ENCODE data around the gene FABP7.
"Not testable (repeated sequence)": the region's sequence is repeated elsewhere in the genome, so short reads cannot be mapped to it uniquely, and the experiment has no call there.

FABP7 gene

DNA sequence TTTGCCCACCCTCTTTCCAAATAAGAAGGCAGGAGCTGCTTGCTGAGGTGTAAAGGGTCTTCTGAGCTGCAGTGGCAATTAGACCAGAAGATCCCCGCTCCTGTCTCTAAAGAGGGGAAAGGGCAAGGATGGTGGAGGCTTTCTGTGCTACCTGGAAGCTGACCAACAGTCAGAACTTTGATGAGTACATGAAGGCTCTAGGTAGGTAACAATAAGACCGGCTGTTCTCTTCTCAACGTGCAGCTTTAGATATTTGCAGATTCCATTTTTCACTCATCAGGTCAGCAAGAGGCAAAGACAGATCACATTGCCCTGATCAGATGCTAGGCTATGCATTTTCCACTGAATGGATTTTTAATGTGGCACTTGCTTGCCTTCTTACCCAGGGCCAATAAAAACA, at the start of gene FABP7:
TSS of gene FABP7 (plus strand) at position 50 of the 400 bp plus-strand sequence. CDS start at position 129, 79 bp downstream.
- DNase-seq, result no peak

DNA sequence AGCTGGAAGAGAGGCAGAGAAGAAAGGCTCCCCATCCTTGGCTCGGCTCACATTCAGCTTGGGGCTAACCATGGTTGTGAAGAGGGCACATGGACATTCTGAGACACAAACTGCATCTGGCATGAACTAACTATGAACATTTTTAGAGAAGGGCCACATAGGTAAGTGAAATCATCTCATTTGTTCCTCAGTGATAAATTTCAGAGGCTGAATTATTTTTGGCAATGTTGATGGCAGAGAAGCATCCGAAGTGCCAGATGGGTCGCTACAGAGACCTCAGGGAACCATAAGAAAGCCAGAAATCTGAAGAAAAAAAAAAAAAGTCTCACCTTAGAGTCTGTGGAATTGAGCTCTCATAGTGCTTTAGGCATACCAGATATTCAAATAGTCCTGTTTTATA, 49.2 kb upstream of the FABP7 start:
- no peak for DNase-seq

DNA sequence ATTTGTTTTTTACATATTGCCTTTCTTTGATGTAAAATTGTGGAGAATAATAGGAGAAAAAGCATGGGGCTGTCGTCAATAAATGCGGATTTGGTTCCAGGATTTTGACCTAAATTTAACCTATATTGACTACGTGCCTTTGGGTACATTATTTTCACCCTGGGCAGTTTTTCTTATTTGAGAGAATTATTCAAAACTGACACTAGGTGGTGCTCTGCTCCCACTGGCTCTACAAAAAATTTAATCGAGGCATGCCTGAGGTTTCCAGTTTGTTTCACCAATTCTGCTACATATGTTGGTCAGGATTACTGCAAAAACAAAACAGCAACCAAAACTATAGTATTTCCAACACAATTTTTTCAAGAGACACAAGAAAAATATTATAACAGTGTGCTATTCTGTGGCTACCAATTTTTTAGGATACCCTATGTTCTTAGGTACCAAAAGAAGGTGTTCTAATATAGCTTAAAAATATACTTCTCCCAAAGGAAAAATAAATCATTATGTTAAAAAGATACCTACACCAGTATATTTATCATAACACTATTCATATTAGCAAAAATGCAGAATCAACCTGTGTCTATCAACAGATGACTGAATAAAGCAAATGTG, 48.6 kb upstream of the FABP7 start:
- peak; percentile 29 for DNase-seq

DNA sequence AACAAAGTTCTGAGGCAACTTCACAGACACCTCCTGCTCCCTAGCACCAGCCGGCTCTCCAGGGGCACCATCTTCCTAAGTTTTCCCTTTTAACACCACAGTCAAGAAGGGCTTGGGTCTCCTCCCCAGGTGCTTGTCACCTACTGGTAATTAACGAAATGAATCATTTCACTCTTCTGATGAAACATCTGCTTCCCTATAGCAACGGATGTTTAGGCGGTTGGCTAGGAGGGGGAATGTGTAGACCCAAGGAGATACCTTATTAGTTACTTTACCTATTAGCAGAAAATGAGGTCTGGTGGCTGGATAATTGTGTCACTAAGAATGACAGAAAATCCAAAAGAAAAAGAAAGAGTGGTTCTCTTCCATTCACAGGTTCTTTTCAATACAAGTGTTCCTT, 46.3 kb upstream of the FABP7 start:
- DNase-seq, result no peak

DNA sequence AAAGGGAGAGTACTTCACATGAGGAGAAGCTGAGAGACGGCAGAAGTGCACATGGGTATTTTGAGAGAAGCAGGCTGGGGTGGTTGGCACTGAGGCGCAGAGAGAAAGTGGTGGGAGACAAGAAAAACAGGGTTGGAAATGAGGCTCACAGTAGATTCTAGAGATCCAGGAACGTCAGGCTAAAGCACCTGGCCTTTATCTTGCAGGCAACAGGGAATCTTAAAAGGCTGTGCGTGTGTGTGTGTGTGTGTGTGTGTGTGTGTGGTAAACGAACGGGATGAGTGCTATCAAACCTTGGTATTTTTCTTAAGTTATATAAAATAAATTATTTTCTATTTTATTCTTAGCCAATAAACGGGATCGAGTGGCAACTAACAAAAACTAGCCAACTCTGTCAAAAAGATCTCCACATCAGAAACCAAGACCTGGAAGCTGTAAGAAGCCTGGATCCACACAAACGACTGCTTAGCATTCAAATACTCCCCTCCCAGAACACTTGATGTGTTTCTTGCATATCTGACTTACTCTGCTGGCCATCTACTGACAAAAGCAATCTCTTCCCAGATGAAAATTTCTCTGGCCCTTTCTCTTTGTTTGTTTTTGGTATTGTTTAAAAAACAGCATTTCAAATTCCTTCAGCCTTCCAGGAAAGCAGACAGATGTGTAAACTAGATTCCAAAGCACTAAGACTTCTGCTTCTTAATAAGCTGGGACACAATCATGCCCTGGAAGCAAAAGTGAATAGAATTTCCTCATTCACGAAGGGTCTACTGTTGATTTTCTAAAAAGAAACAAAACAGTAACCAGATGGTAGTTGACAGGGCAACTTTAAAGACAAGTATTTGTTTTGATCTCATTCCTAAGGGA, 44.8 kb upstream of the FABP7 start:
- no peak for DNase-seq

DNA sequence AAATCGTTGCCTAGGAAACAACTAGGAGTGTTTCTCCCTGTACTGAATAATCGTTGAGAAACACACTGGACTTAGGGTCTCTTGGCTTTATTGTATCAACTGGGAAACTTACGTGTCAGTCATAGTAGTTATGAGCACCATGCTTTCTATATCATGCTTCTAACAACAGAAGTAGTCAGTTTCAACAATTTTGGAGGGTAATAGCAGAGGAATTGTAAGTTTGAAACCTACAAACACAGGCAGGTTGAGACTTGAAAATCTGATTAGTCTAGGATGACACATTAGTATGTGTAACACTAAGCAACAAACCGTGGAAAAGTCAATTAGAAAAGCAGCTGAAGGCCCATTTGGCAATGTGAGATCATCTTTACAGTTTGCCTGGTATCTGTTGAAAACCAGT, 43.9 kb upstream of the FABP7 start:
- peak; percentile 39 for DNase-seq

DNA sequence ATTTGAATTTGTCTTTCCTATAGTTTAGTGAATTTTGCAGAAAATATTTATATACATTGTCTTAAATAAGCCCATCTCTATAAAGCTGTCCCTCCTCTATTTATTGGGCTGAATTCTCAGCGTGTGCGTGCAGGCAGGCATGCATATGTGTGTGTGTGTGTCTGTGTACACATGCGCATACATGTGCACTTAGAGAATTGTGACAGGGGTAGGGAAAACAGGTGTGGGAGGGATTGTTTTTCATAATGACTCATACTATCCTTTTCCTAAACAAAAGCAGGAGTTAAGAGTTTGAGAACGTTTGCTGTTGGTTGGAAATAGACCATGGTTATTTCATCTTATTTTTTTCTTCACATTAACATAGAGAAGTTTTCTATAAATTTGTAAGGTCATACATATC, 43.4 kb upstream of the FABP7 start:
- peak; percentile 39 for DNase-seq

DNA sequence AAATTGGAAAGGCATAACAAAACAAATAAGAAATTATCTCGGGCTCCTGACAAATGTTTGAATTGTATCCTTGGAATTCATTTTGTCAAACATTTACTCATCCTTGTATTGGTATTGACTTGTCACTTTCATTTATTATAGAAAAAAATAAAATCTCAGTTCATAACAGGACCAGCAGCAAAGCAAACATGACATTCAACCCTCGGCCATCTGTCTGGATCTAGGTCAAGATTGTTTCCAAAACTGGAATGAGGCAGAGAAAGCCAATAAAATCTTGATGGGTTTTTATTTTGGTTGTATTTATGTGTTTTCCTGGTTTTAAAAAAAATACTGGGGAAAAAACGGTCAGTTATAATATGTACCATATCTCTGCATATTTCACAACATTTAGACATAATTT, 42.9 kb upstream of the FABP7 start:
- peak; percentile 36 for DNase-seq

DNA sequence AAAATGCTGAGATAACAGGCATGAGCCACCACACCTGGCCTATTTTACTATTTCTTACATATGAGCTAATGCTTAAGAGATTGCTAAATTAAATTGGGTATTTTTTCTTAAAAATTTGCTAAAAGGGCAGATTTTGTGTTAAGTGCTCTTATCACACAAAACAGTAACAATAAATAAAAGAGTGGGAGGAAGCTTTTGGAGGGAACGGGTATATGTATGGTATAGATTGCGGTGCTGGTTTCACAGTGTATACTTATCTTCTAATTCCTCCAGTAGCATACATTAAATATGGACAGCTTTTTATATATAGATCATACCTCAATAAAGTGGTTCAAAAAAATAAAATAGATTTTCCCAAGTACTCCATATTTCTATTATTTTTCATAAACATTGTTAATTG, 39.4 kb upstream of the FABP7 start:
- no peak for DNase-seq

DNA sequence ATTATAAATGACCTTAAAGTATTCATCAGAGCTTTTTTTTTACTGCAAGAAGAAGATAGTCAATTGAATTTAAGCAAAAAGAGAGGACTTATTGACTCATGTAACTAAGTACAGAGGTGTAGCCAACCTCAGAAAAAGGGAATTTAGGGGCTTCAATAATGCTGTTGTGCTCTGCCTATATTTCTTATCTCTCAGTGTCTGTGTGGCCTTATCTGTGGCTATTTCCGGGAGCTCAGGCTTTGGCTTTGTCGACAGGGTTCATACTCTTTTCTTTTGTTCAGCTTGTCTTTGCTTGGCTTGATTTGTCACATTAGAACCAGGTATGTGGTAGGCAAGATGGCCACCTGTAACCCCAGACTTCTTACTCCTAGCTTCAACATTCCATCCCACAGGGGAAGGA, 38.6 kb upstream of the FABP7 start:
- no peak for DNase-seq

DNA sequence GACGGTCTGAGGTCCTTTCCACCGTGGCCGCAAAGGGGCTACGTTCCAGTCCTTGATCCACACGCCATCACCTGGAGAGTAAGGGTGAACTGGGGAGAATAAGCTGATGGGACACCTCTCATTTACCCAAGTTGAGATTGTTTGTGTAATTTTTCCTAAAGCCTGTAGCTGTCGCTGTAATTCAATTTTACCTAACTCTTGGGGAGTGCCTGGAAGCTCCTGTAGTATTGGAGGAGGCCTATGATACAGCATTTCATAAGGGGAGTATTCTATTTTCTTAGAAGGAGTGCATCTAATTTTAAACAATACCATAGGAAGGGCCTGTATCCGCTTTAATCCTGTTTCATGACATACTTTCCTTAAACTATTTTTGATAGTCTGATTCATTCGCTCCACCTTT, 35.3 kb upstream of the FABP7 start:
- DNase-seq, result peak; percentile 64

DNA sequence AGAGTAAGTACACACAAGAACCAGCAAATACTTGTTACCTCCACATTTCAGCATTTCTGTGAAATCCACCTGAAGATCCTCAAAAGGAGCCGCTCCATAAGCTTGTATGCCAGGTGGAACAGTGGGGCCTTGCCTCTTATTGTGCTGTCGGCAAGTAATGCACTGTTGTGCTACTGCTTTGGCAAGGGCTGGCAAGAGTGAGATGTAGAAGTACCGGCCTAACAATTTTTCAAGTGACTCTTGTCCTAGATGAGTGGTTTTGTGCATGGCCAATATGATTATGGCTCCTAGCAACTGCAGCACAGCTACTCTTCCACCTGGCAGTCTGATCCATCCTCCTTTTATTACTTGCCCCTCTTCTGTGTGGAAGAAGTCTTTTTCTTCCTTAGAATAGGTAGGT, 34.7 kb upstream of the FABP7 start:
- DNase-seq, result peak; percentile 78

DNA sequence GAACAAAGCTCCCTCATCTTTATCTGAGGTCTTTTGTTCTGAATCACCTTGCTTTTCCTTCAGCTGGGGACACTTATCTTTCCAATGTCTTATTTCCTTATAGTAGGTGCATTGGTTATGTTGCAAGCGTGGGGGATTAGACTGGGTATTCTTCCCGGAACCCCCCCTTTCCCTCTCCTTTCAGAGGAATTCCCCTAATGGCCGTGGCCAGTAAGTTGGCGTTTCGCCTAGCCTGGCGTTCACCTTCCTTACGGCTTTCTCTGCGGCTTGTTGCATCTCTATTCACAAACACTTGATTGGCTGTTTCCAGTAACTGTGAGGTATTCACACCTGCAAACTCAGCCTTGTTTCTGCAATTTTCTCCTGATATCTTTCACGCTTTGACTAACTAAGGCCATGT, 32.8 kb upstream of the FABP7 start:
- DNase-seq, result no peak

DNA sequence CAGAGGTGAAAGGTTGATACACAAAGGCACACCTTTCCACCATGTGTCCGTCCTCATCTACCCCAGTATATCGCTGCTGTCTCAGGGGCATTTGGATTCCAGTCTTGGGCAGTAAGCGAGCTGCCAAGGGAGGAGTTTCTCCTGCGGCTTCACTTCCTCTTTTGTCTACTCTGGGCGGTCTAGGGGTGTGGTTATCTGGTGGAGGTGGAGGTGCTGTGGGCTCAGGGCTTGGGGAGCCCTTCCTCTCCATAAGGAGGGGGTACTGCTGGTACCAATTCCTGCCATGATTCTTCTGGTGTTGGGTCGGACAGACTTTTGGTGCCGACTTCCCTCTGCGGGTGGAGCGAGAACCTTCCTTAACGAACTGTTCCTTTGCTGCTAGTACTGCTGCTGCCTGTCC, 31.9 kb upstream of the FABP7 start:
- no peak for DNase-seq

DNA sequence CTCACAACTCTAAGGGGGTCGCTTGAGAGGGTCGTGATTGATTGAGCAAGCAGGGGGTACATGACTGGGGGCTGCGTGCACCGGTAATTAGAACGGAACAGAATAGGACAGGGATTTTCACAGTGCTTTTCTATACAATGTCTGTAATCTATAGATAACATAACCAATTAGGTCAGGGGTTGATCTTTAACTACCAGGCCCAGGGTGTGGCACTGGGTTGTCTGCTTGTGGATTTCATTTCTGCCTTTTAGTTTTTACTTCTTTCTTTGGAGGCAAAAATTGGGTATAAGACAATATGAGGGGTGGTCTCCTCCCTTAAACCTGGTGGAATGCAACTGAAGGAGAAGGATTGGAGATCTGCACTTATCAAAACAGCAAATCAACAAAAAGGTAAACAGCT, 30.6 kb upstream of the FABP7 start:
- not testable (repeated sequence) for DNase-seq

DNA sequence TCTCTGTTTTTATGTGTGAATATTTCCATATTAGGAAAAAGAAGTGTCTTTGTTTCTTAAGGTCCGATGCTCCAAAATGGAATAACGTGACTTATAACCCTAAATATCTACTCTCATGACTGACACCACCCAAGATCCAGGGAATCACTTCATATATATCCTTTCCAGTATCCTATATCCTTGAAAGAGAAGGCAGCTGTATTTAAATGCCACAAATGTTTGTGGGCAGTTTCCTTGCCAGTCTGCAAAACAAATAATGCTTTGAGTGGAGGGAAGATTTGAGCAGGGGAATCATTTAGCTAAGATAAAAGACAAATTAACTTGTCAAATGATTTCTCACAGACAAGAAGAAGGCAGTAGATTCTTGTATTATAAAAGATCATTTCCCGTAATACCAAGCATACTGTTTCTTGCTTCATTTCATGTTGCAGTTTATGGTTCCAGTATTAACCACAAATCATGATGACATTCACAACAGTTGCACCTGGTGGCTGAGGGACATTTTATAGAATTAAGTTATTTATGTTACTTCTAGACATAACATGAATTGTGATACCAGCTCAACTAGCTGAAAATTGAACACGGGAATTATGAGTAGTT, 30.0 kb upstream of the FABP7 start:
- peak; percentile 13 for DNase-seq

DNA sequence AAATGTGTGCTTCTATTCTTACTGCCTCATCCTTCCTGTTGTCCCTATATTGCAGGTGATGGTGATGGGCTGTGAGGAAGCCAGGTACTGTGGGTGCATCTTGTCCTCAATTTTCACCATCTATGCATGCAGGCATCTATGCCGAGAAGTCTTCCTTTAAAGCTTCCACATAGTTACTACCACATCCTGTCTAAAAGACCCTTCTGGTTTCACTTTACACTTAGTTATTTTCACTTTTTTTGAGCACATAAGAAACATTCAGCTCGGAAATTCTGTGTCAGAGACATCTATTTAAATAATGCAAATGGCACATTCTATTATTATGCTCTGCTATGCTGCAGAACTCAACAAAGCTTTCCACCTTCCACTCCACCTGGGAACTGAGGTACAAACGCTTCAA, 28.2 kb upstream of the FABP7 start:
- DNase-seq, result no peak

DNA sequence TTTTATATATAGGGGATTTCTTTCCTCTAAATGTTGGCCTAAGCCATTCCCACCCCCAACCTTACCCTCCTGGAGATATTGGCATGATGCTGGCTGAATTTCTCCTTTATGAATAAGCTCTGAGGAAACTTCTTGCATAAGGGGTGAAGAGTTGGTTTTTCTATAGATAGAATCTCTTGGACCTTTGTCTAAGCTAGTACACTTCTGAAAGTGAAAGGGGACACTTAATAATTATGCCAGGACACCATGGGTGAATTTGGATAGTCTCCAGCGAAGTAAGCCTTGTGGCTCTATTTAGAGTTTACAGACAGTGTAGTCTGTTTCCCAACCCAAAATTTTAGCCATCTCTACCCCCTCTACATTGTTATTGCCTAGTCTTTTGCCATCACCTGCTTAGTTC, 27.1 kb upstream of the FABP7 start:
- no peak for DNase-seq

DNA sequence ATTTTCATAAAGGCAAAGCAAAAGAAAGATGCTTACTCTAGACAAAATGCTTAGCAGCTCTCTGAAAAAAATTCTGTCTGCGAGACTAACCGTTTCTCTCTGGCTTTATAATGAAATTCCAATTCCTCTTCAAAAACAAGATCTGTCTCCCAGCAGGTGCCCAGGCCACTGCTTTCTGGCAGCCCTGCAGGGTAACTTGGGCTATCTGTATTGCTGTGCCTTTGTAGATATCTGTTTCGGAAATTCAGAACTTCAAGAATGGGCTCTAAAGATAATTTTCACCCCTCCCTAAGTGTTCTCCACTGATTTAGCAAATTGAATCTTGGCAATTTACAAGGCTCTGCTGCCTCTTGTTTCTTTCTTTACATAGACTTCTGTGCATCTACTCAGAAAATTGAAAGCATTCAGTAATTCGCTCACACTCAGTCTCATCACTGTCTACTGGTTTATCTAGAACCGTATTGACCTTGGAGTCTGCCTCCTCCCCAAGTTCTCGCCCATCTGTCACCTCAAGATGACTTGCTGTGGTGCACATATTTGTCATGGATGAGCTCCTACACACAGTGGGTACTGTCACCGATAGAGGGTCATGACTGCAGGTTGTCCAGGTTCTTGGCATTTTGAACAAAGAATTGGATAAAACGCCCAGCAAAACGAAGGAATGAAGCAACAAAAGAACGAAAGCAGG, 26.4 kb upstream of the FABP7 start:
- DNase-seq, result no peak

DNA sequence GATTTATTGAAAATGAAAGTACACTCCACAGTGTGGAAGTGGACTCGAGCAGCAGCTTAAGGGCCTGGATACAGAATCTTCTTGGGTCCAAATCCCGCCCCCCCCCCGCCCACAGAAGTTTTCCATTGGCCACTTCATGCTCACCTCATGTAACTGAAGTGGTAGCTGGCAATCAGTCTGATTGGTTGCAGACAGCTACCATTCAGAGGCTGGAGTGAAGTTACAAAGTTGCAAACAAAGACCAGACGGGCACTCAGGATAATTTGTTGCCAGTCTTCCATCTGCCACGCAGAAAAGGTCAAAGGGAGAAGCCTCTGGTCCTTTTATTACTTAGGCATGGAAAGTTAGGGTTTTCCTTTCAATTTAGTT, 25.8 kb upstream of the FABP7 start:
- no peak for DNase-seq

DNA sequence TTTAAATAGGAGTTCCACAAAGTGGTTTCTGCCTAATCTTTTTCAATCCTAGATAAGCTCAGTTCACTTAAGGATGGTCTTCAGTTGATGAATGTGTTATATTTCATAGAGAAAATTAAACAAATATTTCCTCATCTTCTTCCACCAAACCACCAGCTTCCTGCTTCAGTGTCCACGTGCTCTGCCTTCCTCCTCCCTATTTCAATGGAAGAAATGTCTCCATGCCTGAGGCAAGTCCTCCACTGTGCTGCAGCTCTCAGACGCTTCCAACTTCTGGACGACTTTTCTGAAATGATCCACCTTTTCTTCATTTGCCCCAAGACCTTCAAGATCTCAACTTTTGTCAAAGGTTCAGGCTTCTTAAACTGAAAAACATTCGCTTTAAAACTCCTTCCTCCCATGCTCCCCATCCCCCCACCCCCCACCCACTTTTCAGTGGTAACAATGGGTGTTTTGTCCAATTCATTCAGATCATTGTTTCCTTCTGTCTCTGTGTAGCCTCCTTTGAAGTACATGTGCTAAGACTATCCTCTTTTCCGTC, 25.3 kb upstream of the FABP7 start:
- no peak for DNase-seq

DNA sequence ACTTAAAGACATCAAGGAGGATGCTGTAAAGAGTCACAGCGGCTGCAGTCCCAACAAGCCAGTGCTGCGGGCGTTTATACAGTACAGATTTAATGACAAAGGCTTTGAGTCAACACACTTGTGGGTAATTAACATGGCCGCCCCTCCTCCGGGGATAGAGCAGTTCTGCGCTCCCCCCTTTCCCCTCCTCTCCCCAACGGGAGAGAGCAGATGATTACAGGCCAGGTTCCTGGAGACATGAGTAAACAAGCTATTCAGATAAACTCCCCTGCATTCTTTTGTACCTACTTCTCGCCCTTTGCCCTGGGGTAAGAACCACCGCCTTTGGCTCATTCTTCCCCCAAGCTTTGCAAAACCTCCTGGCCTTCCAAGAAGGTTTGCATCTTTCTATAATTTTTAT, 23.6 kb upstream of the FABP7 start:
- DNase-seq, result no peak

DNA sequence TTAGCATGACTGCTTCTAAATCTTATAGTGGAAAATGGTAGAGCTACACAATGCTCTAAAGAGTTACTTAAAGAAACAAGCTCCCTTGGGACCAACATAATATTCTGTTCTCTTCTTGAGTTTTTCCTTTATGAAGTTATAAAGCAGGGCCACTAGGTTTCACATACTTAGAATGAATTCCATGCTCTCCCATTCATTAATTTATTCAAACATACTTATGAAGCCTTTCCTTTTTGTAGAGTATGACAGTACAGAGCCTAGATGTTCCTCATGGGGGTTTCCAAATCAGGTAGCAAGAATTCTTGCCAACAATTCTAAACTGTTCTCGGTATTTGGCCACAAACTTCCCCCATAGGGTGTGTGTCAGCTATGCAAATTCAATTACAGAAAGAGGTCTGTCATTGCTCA, 20.6 kb upstream of the FABP7 start:
- no peak for DNase-seq

Measured in NCI-H1092 treated with DMSO at 0.1 percent for 48 hours (cell line).